Activated gamma-delta T cell treated with Interleukin-2 at 50 U/mL for 16 hours (primary cell): ENCODE results near the gene NSRP1.
"Not testable (repeated sequence)": the region's sequence is repeated elsewhere in the genome, so short reads cannot be mapped to it uniquely, and the experiment has no call there.

Source experiments
- DNase-seq: peaks from one replicate; pipeline ENCODE4 v3.0.0-alpha.2; 2020

Gene NSRP1

GRCh38 chr17:30124273-30124796, 7.7 kb downstream of the NSRP1 start:
- DNase-seq = no peak

- no peak for DNase-seq
Measured at GRCh38 chr17:30130121-30130520, 13.5 kb downstream of the NSRP1 start.

- DNase-seq = no peak
Measured at GRCh38 chr17:30132615-30133014, 16.0 kb downstream of the NSRP1 start.

GRCh38 chr17:30133197-30133596, 16.6 kb downstream of the NSRP1 start:
- no peak for DNase-seq

- DNase-seq = no peak
Measured at GRCh38 chr17:30134551-30134950, 17.9 kb downstream of the NSRP1 start.

- no peak for DNase-seq
Measured at GRCh38 chr17:30137158-30137557, 20.5 kb downstream of the NSRP1 start.

GRCh38 chr17:30147860-30148259, 31.2 kb downstream of the NSRP1 start:
- DNase-seq = not testable (repeated sequence)

- no peak for DNase-seq
Measured at GRCh38 chr17:30148376-30148775, 31.8 kb downstream of the NSRP1 start.

- no peak for DNase-seq
Measured at GRCh38 chr17:30151471-30151870, 34.9 kb downstream of the NSRP1 start.

GRCh38 chr17:30153463-30153862, 36.8 kb downstream of the NSRP1 start:
- no peak for DNase-seq

- DNase-seq = no peak
Measured at GRCh38 chr17:30155389-30155788, 38.8 kb downstream of the NSRP1 start.

GRCh38 chr17:30158896-30159625, 42.4 kb downstream of the NSRP1 start:
- no peak for DNase-seq

- DNase-seq = no peak
Measured at GRCh38 chr17:30160419-30161172, 44.0 kb downstream of the NSRP1 start.

GRCh38 chr17:30161601-30162000, 45.0 kb downstream of the NSRP1 start:
- no peak for DNase-seq

- no peak for DNase-seq
Measured at GRCh38 chr17:30164531-30164930, 47.9 kb downstream of the NSRP1 start.

- DNase-seq = no peak
Measured at GRCh38 chr17:30165147-30165546, 48.5 kb downstream of the NSRP1 start.

GRCh38 chr17:30165960-30166359, 49.3 kb downstream of the NSRP1 start:
- no peak for DNase-seq

GRCh38 chr17:30170415-30170987, 53.9 kb downstream of the NSRP1 start:
- DNase-seq = no peak

- DNase-seq = no peak
Measured at GRCh38 chr17:30172560-30172959, 55.9 kb downstream of the NSRP1 start.

- DNase-seq = no peak
Measured at GRCh38 chr17:30173649-30174048, 57.0 kb downstream of the NSRP1 start.

GRCh38 chr17:30174556-30174955, 57.9 kb downstream of the NSRP1 start:
- no peak for DNase-seq

- no peak for DNase-seq
Measured at GRCh38 chr17:30176855-30177254, 60.2 kb downstream of the NSRP1 start.

GRCh38 chr17:30186761-30187160, 70.1 kb downstream of the NSRP1 start:
- no peak for DNase-seq

GRCh38 chr17:30187573-30187972, 71.0 kb downstream of the NSRP1 start:
- DNase-seq = no peak
